ENCODE results near the gene CKLF. TPM values are rescaled to one million over a fixed set of nuclear protein-coding genes. Genes with fewer than 3 reads are reported as not detected.
"Not testable (repeated sequence)": the region's sequence is repeated elsewhere in the genome, so short reads cannot be mapped to it uniquely, and the experiment has no call there.

The CKLF gene
- total and polyA plus RNA-seq, 7 donors = 24.1 to 57.4 (median 46.7) TPM

DNA sequence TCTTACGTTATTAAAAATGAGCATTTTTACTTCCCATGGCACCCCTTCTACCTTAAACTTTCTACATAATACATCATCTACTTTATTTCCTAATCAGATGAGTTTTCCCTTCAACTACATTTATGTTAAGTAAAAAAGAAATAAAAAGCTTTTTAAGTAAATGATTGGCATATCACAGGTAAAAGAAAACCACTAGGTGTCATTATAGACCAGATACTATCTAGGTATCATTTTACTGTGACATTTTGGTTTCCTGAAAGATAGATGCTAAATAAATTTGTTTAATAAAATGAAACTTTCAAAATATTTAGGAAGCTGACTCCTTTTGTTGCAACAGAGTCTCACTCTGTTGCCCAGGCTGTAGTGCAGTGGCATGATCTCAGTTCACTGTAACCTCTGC, 10.0 kb downstream of the CKLF start:
- no peaks in the 10 kb centered on the region for H3K4me1 ChIP-seq
- H3K4me3 ChIP-seq = no peak overlapping the region
- WGBS, 2 donors = 83 to 84% methylated on average over 1 of the region's 1 CpG
- TF ChIP-seq, protein P1, sequence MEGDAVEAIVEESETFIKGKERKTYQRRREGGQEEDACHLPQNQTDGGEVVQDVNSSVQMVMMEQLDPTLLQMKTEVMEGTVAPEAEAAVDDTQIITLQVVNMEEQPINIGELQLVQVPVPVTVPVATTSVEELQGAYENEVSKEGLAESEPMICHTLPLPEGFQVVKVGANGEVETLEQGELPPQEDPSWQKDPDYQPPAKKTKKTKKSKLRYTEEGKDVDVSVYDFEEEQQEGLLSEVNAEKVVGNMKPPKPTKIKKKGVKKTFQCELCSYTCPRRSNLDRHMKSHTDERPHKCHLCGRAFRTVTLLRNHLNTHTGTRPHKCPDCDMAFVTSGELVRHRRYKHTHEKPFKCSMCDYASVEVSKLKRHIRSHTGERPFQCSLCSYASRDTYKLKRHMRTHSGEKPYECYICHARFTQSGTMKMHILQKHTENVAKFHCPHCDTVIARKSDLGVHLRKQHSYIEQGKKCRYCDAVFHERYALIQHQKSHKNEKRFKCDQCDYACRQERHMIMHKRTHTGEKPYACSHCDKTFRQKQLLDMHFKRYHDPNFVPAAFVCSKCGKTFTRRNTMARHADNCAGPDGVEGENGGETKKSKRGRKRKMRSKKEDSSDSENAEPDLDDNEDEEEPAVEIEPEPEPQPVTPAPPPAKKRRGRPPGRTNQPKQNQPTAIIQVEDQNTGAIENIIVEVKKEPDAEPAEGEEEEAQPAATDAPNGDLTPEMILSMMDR (IDR thresholded peaks at IDR 0.05) = no peak
- no peak for DNase-seq
- intact Hi-C loops (cut with DNase I) = no loop called here
- H3K27me3 ChIP-seq = no peaks in the 10 kb centered on the region
- H3K27ac ChIP-seq = no peak overlapping the region
- peaks cover 0 to 60% (median 5%) of the 10 kb centered on the region in 4 donors for H3K36me3 ChIP-seq
- no peaks in the 10 kb centered on the region for H3K9me3 ChIP-seq

- TF ChIP-seq EP300 (IDR thresholded peaks at IDR 0.05) = no peak
- no peak overlapping the region for H3K27ac ChIP-seq
Measured at GRCh38 chr16:66562986-66563385, 10.6 kb downstream of the CKLF start.

GRCh38 chr16:66563574-66564334, 11.4 kb downstream of the CKLF start:
- 95 to 98% methylated on average over 2 of the region's 2 CpGs for WGBS, 2 donors
- no peak overlapping the region for H3K27ac ChIP-seq
- no peaks in the 10 kb centered on the region for H3K4me1 ChIP-seq
- H3K36me3 ChIP-seq = peaks cover 0 to 55% (median 5%) of the 10 kb centered on the region in 4 donors
- no peaks in the 10 kb centered on the region for H3K9me3 ChIP-seq
- no peak for DNase-seq
- H3K4me3 ChIP-seq = no peak overlapping the region
- H3K27me3 ChIP-seq = no peaks in the 10 kb centered on the region
- TF ChIP-seq POLR2AphosphoS5 (IDR thresholded peaks at IDR 0.05) (no peak), POLR2A (IDR thresholded peaks at IDR 0.05) (no peak), EP300 (IDR thresholded peaks at IDR 0.05) (no peak)
- TF ChIP-seq, protein P1 (IDR thresholded peaks at IDR 0.05) = no peak
- intact Hi-C loops (cut with DNase I) = no loop called here

More at GRCh38 chr16:66562986-66563385, 10.6 kb downstream of the CKLF start:
- H3K27me3 ChIP-seq = no peaks in the 10 kb centered on the region
- no peaks in the 10 kb centered on the region for H3K4me1 ChIP-seq
- DNase-seq = no peak
- 80 to 93% methylated on average over 2 of the region's 2 CpGs for WGBS, 2 donors
- H3K4me3 ChIP-seq = no peak overlapping the region
- intact Hi-C loops (cut with DNase I) = no loop called here
- H3K36me3 ChIP-seq = peaks cover 0 to 60% (median 5%) of the 10 kb centered on the region in 4 donors
- H3K9me3 ChIP-seq = no peaks in the 10 kb centered on the region

GRCh38 chr16:66566051-66566901, 13.9 kb downstream of the CKLF start, which contains the start of gene CMTM1:
Gene CMTM1 (plus strand): TSS chr16:66566439. CDS start chr16:66566514, 75 bp downstream.
- TF ChIP-seq, protein P1 (IDR thresholded peaks at IDR 0.05) = no peak
- no peak for TF ChIP-seq POLR2AphosphoS5 (IDR thresholded peaks at IDR 0.05)
- Histone ChIP-seq H3K27ac (no peak within 1 kb of the TSS), H3K27me3 (no peaks in the 10 kb centered on the region), H3K4me1 (no peaks in the 10 kb centered on the region), H3K36me3 (peaks cover 0 to 42% (median 5%) of the 10 kb centered on the region in 4 donors), H3K4me3 (no peak within 1 kb of the TSS), H3K9me3 (no peaks in the 10 kb centered on the region)
- WGBS, 2 donors = 96% methylated on average over 54 of the region's 54 CpGs
- DNase-seq = no peak
- intact Hi-C loops (cut with DNase I) = no loop called here

DNA sequence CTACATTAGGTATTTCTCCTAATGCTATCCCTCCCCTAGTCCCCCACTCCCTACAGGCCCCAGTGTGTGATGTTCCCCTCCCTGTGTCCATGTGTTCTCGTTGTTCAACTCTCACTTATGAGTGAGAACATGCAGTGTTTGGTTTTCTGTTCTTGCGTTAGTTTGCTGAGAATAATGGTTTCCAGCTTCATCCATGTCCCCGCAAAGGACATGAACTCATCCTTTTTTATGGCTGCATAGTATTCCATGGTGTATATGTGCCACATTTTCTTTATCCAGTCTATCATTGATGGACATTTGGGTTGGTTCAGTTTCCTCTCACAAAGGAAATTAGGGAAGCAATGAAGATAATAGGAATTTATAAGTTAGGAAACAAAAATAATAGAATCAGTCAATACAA, 14.9 kb downstream of the CKLF start:
- DNase-seq; intact Hi-C loops (cut with DNase I); H3K27me3 ChIP-seq; H3K9me3 ChIP-seq; H3K27ac ChIP-seq; H3K4me1 ChIP-seq; H3K4me3 ChIP-seq: not testable (repeated sequence)
- H3K36me3 ChIP-seq = peaks cover 0 to 42% (median 5%) of the 10 kb centered on the region in 4 donors
- 95 to 97% methylated on average over 3 of the region's 3 CpGs for WGBS, 2 donors
